M059J (cell line): ENCODE data around the gene CTSC. TPM values are rescaled to one million over a fixed set of nuclear protein-coding genes. Genes with fewer than 3 reads are reported as not detected.
"Not testable (repeated sequence)": the region's sequence is repeated elsewhere in the genome, so short reads cannot be mapped to it uniquely, and the experiment has no call there.

Experiments
- DNase-seq: peaks from one replicate; pipeline ENCODE4 v3.0.0-alpha.2; 2012; ENCODE audit warnings: low read depth
- total RNA-seq: library from RNA; depleted of rRNA; stranded (reverse); fragments of >200 nt; shearing (Covaris generic); gene quantifications from 2 replicates; pipeline ENCODE4 v1.2.3, GENCODE V29; 2014; rRNA removed

The CTSC gene
- total RNA-seq, 1 experiment from 2014 or later = 359 TPM

- no peak for DNase-seq
Measured at GRCh38 chr11:88282747-88283515, 54.6 kb downstream of the CTSC start.

- peak; percentile 18 for DNase-seq
Measured at GRCh38 chr11:88281317-88281712, 56.2 kb downstream of the CTSC start.

GRCh38 chr11:88280673-88281316 is 56.7 kb downstream of the CTSC start:
- DNase-seq = peak; percentile 40

- DNase-seq = peak; percentile 20
Measured at GRCh38 chr11:88277349-88277915, 60.1 kb downstream of the CTSC start.

GRCh38 chr11:88275636-88276035 is 61.9 kb downstream of the CTSC start:
- DNase-seq = no peak

- DNase-seq = no peak
Measured at GRCh38 chr11:88266919-88267318, 70.6 kb downstream of the CTSC start.

GRCh38 chr11:88266157-88266556 is 71.4 kb downstream of the CTSC start:
- no peak for DNase-seq

- peak; percentile 11 for DNase-seq
Measured at GRCh38 chr11:88259431-88259830, 78.1 kb downstream of the CTSC start.

GRCh38 chr11:88252208-88252607 is 85.3 kb downstream of the CTSC start:
- DNase-seq = no peak

GRCh38 chr11:88250566-88251242 is 86.8 kb downstream of the CTSC start:
- DNase-seq = no peak

GRCh38 chr11:88249706-88250105 is 87.8 kb downstream of the CTSC start:
- no peak for DNase-seq

GRCh38 chr11:88246696-88247095 is 90.8 kb downstream of the CTSC start:
- DNase-seq = peak; percentile 76

- DNase-seq = not testable (repeated sequence)
Measured at GRCh38 chr11:88245576-88245975, 92.0 kb downstream of the CTSC start.

Other genes with a start within 250 kb of the CTSC start
- 7.3 and 9.2 TPM in 2 replicates for gene RAB38, start 162.3 kb downstream of the CTSC start, total RNA-seq